ENCODE measurements around the gene PCCA.

GRCh38 chr13:100495455-100495854, 406.6 kb downstream of the PCCA start:
- TF ChIP-seq CTCF (IDR thresholded peaks at IDR 0.05) (no peak), POLR2A (IDR thresholded peaks at IDR 0.05) (no peak)

Measured in suprapubic skin (tissue), 3 donors.